Measurements from ENCODE around the gene GATAD2A.
"Not testable (repeated sequence)": the region's sequence is repeated elsewhere in the genome, so short reads cannot be mapped to it uniquely, and the experiment has no call there.

Gene GATAD2A

GRCh38 chr19:19366434-19367396 is 38.8 kb upstream of the GATAD2A start:
- TF ChIP-seq CTCF (IDR thresholded peaks at IDR 0.05; ENCODE audit: insufficient read depth, missing control alignments), result peak; percentile 70
- FAIRE-seq, result no peak
- peak; percentile 71 for DNase-seq (ENCODE audit: insufficient read length, low spot score)

GRCh38 chr19:19368087-19368486 is 37.4 kb upstream of the GATAD2A start:
- no peak for DNase-seq (ENCODE audit: insufficient read length, low spot score)
- no peak for FAIRE-seq
- no peak for TF ChIP-seq CTCF (IDR thresholded peaks at IDR 0.05; ENCODE audit: insufficient read depth, missing control alignments)

DNA sequence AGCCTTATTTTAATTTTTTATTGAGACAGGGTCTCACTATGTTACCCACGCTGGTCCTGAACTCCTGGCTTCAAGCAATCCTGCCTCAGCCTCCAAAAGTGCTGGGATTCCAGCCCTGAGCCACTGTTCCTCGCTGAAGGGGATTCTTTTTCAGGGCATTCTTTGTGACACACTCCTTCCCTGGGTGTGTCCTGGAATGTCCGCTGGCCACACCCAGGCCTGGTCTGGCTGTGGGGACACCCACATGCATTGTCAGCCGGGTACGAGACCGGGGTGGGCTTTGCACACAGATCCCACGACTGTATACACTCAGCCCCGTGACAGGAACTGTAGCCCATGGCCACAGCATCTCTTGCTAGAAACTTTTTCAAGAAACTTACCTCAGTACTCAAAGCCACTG is 34.4 kb upstream of the GATAD2A start:
- DNase-seq (ENCODE audit: insufficient read length, low spot score), result no peak
- no peak for FAIRE-seq
- no peak for TF ChIP-seq CTCF (IDR thresholded peaks at IDR 0.05; ENCODE audit: insufficient read depth, missing control alignments)

GRCh38 chr19:19372656-19373416 is 32.6 kb upstream of the GATAD2A start:
- TF ChIP-seq CTCF (IDR thresholded peaks at IDR 0.05; ENCODE audit: insufficient read depth, missing control alignments), result no peak
- DNase-seq (ENCODE audit: insufficient read length, low spot score), result no peak
- FAIRE-seq, result no peak

DNA sequence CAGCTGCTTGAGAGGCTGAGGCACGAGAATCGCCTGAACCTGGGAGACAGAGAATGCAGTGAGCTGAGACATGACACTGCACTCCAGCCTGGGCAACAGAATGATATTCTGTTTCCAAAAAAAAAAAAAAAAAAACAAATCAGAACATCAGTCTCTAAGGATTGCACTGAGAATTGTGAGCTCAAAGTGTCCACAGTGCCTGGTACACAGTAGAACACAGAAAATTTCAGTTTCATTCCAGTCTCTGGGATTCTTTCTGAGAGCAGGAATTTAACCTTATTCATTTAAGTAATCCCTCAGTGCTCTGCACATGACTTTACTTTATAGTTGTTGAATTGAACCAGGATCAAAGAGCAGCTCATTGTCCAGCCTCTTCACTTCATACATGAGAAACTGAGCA is 25.9 kb upstream of the GATAD2A start:
- FAIRE-seq, result no peak
- DNase-seq (ENCODE audit: insufficient read length, low spot score), result no peak
- TF ChIP-seq CTCF (IDR thresholded peaks at IDR 0.05; ENCODE audit: insufficient read depth, missing control alignments), result no peak

GRCh38 chr19:19380316-19380715 is 25.2 kb upstream of the GATAD2A start:
- DNase-seq (ENCODE audit: insufficient read length, low spot score); FAIRE-seq: not testable (repeated sequence)

GRCh38 chr19:19381007-19381926 is 24.2 kb upstream of the GATAD2A start:
- DNase-seq (ENCODE audit: insufficient read length, low spot score), result no peak
- no peak for TF ChIP-seq CTCF (IDR thresholded peaks at IDR 0.05; ENCODE audit: insufficient read depth, missing control alignments)
- no peak for FAIRE-seq
